AG04450 (cell line): ENCODE measurements around the gene GTF3A. TPM values are rescaled to one million over a fixed set of nuclear protein-coding genes. Genes with fewer than 3 reads are reported as not detected.

Experiments used
- CTCF ChIA-PET: fragments of 300-600, 350-600 bp; formaldehyde crosslinking; extraction: SDS; loops from one replicate; lab custom pipeline; 2022; ENCODE audit warnings: antibody characterized with exemption, inconsistent platforms; lab: Charles Lee
- POLR2A ChIA-PET: fragments of 350-600 bp; formaldehyde crosslinking; extraction: SDS; loops from one replicate; lab custom pipeline; 2021; ENCODE audit warnings: antibody characterized with exemption, inconsistent platforms; lab: Yijun Ruan, JAX
- DNase-seq: peaks from one replicate; pipeline ENCODE4 v3.0.0-alpha.2; 2011; ENCODE audit warnings: low read depth, low spot score
- H3K27ac ChIP-seq: one replicate; pipeline ENCODE4 v1.5.1; 2012; ENCODE audit warnings: low read depth, low read length, control low read depth
- H3K27me3 ChIP-seq: one replicate; pipeline ENCODE4 v1.6.0; 2012; ENCODE audit warnings: low read length; ENCODE audit not compliant: control insufficient read depth, insufficient read depth
- H3K4me3 ChIP-seq: 2 replicates; pipeline ENCODE4 v1.5.1; 2011; ENCODE audit warnings: mild to moderate bottlenecking, low read depth, low read length, control low read depth
- H3K9me3 ChIP-seq: 2 replicates; pipeline ENCODE4 v1.5.1; 2012; ENCODE audit warnings: low read length; ENCODE audit not compliant: control insufficient read depth, insufficient read depth
- polyA plus RNA-seq: library from polyadenylated mRNA; depleted of rRNA; stranded (reverse); fragments of >200 nt; gene quantifications from 2 replicates; pipeline ENCODE4 v1.2.3, GENCODE V29; 2011
- TF ChIP-seq, protein P1 (sequence below): IDR thresholded peaks from 2 replicates; pipeline ENCODE4 v1.5.1; 2011; ENCODE audit warnings: low read depth, low read length, control low read depth, inconsistent platforms

GTF3A gene
- polyA plus RNA-seq, 1 experiment = 104 TPM

DNA sequence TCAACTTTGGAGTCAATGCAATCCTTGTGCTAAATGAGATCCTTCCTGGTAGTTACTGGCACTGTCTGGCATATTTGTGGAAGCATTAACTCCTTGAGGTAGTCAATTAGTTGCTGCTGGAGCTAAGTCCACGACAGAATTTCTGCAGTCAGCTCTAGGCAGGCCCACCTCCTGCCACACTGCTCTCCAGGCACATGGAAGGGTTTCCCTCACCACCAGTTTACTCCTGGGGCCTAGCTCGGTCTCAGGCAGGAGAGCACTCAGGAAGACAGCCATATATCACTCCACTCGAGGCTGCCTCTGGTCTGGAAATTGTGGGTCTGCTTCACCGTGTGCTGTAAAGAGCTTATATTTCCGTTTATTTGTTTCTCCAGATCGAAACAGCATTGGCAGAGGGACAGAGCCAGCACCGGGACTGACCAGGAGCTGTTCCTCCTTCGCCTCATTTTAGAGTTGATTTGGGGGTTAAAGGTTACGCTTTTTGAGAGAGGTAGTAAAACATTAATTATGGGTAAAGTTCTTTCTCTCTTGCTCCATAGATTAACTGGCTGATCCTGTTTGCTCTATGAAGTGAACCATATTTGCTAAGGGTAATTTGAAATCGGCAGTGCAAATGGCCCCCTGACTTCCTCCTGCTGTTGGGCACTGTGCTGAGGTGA, 20.6 kb upstream of the GTF3A start:
- Histone ChIP-seq H3K27me3 (peaks cover 17% of the 10 kb centered on the region), H3K27ac (no peak overlapping the region), H3K4me3 (no peak overlapping the region), H3K9me3 (peaks cover 3% of the 10 kb centered on the region; the same call in 1 of the 2 replicates)
- DNase-seq = no peak
- TF ChIP-seq, protein P1, sequence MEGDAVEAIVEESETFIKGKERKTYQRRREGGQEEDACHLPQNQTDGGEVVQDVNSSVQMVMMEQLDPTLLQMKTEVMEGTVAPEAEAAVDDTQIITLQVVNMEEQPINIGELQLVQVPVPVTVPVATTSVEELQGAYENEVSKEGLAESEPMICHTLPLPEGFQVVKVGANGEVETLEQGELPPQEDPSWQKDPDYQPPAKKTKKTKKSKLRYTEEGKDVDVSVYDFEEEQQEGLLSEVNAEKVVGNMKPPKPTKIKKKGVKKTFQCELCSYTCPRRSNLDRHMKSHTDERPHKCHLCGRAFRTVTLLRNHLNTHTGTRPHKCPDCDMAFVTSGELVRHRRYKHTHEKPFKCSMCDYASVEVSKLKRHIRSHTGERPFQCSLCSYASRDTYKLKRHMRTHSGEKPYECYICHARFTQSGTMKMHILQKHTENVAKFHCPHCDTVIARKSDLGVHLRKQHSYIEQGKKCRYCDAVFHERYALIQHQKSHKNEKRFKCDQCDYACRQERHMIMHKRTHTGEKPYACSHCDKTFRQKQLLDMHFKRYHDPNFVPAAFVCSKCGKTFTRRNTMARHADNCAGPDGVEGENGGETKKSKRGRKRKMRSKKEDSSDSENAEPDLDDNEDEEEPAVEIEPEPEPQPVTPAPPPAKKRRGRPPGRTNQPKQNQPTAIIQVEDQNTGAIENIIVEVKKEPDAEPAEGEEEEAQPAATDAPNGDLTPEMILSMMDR = no peak
- ChIA-PET POLR2A (interaction anchor here (1.1 kb wide), 1 partner anchor 46 kb away, joined by 5 read pairs; the partner anchor contains the start of gene MTIF3), CTCF (interaction anchor here (0.5 to 1.8 kb wide), 4 partner anchors 42 to 1416 kb away, joined by 3 to 9 read pairs (median 4); partner anchors contain the start of gene MTUS2)

DNA sequence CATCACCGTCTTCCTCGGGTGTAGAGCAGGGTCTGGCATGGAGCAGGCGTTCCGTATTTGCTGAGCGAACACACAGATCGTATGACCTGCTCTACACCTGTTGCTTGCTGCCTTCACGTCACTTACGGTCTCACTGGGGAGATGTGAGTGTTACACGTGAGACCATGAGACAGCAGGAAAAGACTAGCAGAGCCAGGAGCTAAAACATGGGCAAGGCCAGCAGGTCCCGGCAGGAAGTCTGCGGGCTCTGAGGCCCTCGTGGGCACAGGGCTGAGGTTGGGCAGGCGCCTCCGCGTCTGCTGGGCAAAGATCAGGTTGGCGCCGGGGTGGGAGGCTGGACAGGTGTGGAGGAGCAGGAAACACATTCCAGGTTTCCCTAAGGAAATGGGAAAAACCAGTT, 19.7 kb upstream of the GTF3A start:
- H3K9me3 ChIP-seq = peaks cover 3% of the 10 kb centered on the region; the same call in 1 of the 2 replicates
- H3K27me3 ChIP-seq = peaks cover 21% of the 10 kb centered on the region
- H3K27ac ChIP-seq = no peak overlapping the region
- no peak overlapping the region for H3K4me3 ChIP-seq
- TF ChIP-seq, protein P1 = no peak
- no peak for DNase-seq
- ChIA-PET CTCF (interaction anchor here (1.8 to 2.9 kb wide), 2 partner anchors 422 kb away, joined by 9 to 13 read pairs; no protein-coding TSS in a partner anchor), POLR2A (no interaction called here)

DNA sequence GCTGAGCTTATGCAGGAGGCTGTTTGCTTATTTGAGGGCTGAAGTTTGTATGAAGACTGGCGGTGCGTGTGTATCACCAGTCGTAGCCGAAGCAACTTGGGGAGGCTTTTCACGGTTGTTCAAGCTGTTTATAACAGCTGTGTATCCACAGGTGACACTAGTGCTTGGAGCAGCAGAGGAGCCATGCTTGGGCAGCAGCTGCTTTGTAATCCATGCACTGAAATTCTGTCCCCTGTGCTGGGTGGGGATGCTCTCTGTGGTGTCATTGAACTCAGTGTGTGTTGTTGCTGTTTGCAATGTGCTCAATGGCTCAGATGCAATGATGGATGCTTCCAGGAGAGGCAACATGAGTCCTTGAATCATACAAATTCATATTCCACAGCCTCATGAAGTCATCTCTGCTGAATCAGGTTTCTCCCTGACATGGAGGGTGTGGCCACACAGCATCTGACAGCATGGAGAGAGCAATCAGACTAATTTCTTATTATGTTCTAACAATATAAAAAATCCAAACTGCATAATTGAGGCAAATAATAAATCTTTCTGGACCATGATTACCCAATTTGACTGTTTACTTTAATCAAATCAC, 18.8 kb upstream of the GTF3A start:
- Histone ChIP-seq H3K27ac (no peak overlapping the region), H3K27me3 (peaks cover 25% of the 10 kb centered on the region), H3K4me3 (no peak overlapping the region), H3K9me3 (no peaks in the 10 kb centered on the region)
- TF ChIP-seq, protein P1 = no peak
- ChIA-PET POLR2A (no interaction called here), CTCF (interaction anchor here (0.7 to 2.9 kb wide), 2 partner anchors 421 to 425 kb away, joined by 3 to 13 read pairs; no protein-coding TSS in a partner anchor)
- no peak for DNase-seq

DNA sequence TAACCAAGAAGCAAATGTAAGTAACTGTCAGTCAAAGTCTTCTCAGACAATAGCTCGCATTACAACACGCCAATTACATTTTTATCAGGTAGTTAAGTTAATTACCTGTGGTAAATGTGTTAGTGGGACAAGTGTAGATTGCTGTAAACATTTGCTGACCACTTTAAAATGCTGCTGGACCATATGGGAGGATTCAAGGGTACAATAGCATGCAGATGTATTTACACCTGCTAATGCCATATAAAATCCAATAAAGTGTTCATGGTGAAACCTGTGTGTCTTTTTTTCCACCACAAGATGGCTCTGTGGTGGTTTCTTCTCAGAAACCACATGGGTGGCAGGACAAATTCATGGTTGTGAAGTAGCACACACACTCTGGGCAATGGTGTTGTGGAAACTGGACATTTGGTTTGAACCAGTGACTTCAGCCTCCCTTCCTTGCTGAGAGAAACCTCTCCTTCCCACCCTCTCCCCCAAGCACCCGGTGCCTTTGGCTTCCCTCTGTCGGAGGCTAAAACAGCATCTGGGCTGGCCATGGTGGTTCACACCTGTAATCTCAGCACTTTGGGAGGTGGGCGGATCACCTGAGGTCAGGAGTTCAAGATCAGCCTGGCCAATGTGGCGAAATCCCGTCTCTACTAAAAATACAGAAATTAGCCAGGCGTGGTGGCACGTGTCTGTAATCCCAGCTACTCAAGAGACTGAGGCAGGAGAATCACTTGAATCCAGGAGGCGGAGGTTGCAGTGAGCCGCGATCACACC, 18.1 kb upstream of the GTF3A start:
- POLR2A ChIA-PET = no interaction called here
- DNase-seq = no peak
- peaks cover 28% of the 10 kb centered on the region for H3K27me3 ChIP-seq
- TF ChIP-seq, protein P1 = peak; percentile 63
- CTCF ChIA-PET = interaction anchor here (0.7 to 2.9 kb wide), 2 partner anchors 420 to 424 kb away, joined by 3 to 13 read pairs; no protein-coding TSS in a partner anchor
- H3K4me3 ChIP-seq = no peak overlapping the region
- H3K27ac ChIP-seq = no peak overlapping the region
- H3K9me3 ChIP-seq = no peaks in the 10 kb centered on the region
